K562 (cell line): Measurements from ENCODE around the gene MED14. TPM values are rescaled to one million over a fixed set of nuclear protein-coding genes. Genes with fewer than 3 reads are reported as not detected.

Experiments used
- ATAC-seq: fragments of 200-7000 bp; cut with Tn5 transposase; 3 replicates; pipeline ENCODE4 v1.9.1; 2020; ENCODE audit warnings: moderate library complexity
- BruUV-seq: library from RNA; stranded (reverse); fragments of 400-500 nt; replicated peaks from 2 replicates; lab custom pipeline; 2021; lab: Mats Ljungman, UMichigan
- CTCF ChIA-PET: fragments of 300-600 bp; formaldehyde crosslinking; extraction: SDS; loops from one replicate; lab custom pipeline; 2021; ENCODE audit warnings: low intra/inter-chr PET ratio; lab: Yijun Ruan, JAX
- POLR2A ChIA-PET: fragments of 300-600, 350-650 bp; sonication (Branson Sonifier 250); formaldehyde crosslinking; extraction: SDS; loops from one replicate; lab custom pipeline; 2021; ENCODE audit warnings: antibody characterized with exemption, inconsistent platforms; lab: Yijun Ruan, JAX
- DNase-seq, 4 experiments: peaks; one replicate each; pipeline versions ENCODE4 v3.0.0 to v3.0.0-alpha.2; 2011 to 2018; ENCODE audit warnings: low spot score in 3 of 4, mixed read lengths in 3 of 4; ENCODE audit errors: extremely low read depth in 1 of 4
- FAIRE-seq: peaks from 2 replicates; lab custom pipeline; 2011; peaks lifted over from hg19 to GRCh38; lab: Jason Lieb, UNC
- H2AFZ ChIP-seq: 2 replicates; pipeline ENCODE4 v1.6.0; 2011; ENCODE audit warnings: low read depth, low read length, control low read depth, inconsistent platforms
- H3K27ac ChIP-seq: fragments of 200-600 bp; 3 replicates; pipeline ENCODE4 v1.8.0; 2011; ENCODE audit warnings: low read depth, mild to moderate bottlenecking, control low read depth, inconsistent platforms, low read length, moderate library complexity, mixed read lengths; ENCODE audit errors: extremely low read depth
- H3K27me3 ChIP-seq, 2 experiments: fragments of 300-600 bp in 1 of 2; 2 replicates in 1 of 2; 3 replicates in 1 of 2; pipeline versions ENCODE4 v1.6.0 to v1.8.0; 2011; ENCODE audit warnings: inconsistent platforms in 2 of 2, low read length in 2 of 2, mild to moderate bottlenecking in 1 of 2, mixed read lengths in 1 of 2, moderate library complexity in 1 of 2; ENCODE audit not compliant: control insufficient read depth in 2 of 2, insufficient read depth in 2 of 2
- H3K36me3 ChIP-seq: fragments of 300-600 bp; 3 replicates; pipeline ENCODE4 v1.8.0; 2011; ENCODE audit warnings: mild to moderate bottlenecking, low read length, inconsistent platforms; ENCODE audit not compliant: control insufficient read depth, insufficient read depth
- H3K4me1 ChIP-seq, 2 experiments: fragments of 200-600 bp in 1 of 2; replicated peaks in 1 of 2; 2 replicates in 1 of 2; 3 replicates in 1 of 2; pipeline versions ENCODE4 v1.5.1 to v1.8.0; 2011; ENCODE audit warnings: inconsistent platforms in 2 of 2, low read length in 2 of 2, mild to moderate bottlenecking in 1 of 2, mixed read lengths in 1 of 2, moderate library complexity in 1 of 2; ENCODE audit not compliant: control insufficient read depth in 2 of 2, insufficient read depth in 2 of 2
- H3K4me2 ChIP-seq: 2 replicates; pipeline ENCODE4 v1.6.1; 2011; ENCODE audit warnings: low read length, control low read depth, inconsistent platforms, mixed read lengths; ENCODE audit not compliant: insufficient read depth
- H3K4me3 ChIP-seq: fragments of 200-600 bp; sonication (generic), shearing (Covaris generic); 2 replicates; pipeline ENCODE4 v1.5.1; 2016; ENCODE audit warnings: control low read depth, inconsistent platforms
- H3K79me2 ChIP-seq: fragments of 200-600 bp; 3 replicates; pipeline ENCODE4 v1.8.0; 2011; ENCODE audit warnings: low read length, inconsistent platforms; ENCODE audit not compliant: control insufficient read depth, insufficient read depth
- H3K9ac ChIP-seq, 2 experiments: 2 replicates each; pipeline versions ENCODE4 v1.6.0 to v1.6.1; 2011; ENCODE audit warnings: low read depth in 2 of 2, low read length in 2 of 2, control low read depth in 1 of 2, inconsistent platforms in 1 of 2, mild to moderate bottlenecking in 1 of 2, mixed read lengths in 1 of 2; ENCODE audit not compliant: insufficient read depth in 1 of 2
- H3K9me1 ChIP-seq: one replicate; pipeline ENCODE4 v1.6.0; 2011; ENCODE audit warnings: inconsistent platforms, mild to moderate bottlenecking, low read length, moderate library complexity; ENCODE audit not compliant: control insufficient read depth, insufficient read depth
- H3K9me3 ChIP-seq: replicated peaks from 2 replicates; pipeline ENCODE4 v1.5.1; 2011; ENCODE audit warnings: low read depth, low read length, inconsistent platforms; ENCODE audit not compliant: control insufficient read depth, insufficient read depth
- H4K20me1 ChIP-seq: replicated peaks from 2 replicates; pipeline ENCODE4 v1.6.1; 2011; ENCODE audit warnings: low read length, inconsistent platforms, mixed read lengths; ENCODE audit not compliant: control insufficient read depth, insufficient read depth
- ARID4B ChIP-seq: sonication (generic); formaldehyde crosslinking; IDR thresholded peaks from 2 replicates; pipeline ENCODE4 v1.8.0; 2022; ENCODE audit warnings: mild to moderate bottlenecking, missing genetic modification reagents
- E2F5 ChIP-seq: sonication (generic); formaldehyde crosslinking; IDR thresholded peaks from 2 replicates; pipeline ENCODE4 v1.8.0; 2022; ENCODE audit warnings: mild to moderate bottlenecking, missing genetic modification reagents
- MAFF ChIP-seq: IDR thresholded peaks from 2 replicates; pipeline ENCODE4 v1.6.1; 2012; ENCODE audit warnings: low read length, improper control_type of control experiment
- PHF8 ChIP-seq: fragments of 200-600 bp; sonication (generic); IDR thresholded peaks from 2 replicates; pipeline ENCODE4 v1.6.1; 2012; ENCODE audit warnings: mixed run types, mild to moderate bottlenecking, inconsistent platforms, low read length, moderate library complexity, borderline replicate concordance
- POLR3A ChIP-seq: IDR thresholded peaks from 2 replicates; pipeline ENCODE4 v1.6.1; 2011; ENCODE audit warnings: borderline replicate concordance, mild to moderate bottlenecking, moderate library complexity; ENCODE audit not compliant: insufficient read length, insufficient read depth; ENCODE audit errors: extremely low read depth
- SMARCA5 ChIP-seq: fragments of 450-650 bp; IDR thresholded peaks from 2 replicates; pipeline ENCODE4 v1.6.1; 2016
- SOX6 ChIP-seq: fragments of 450-650 bp; IDR thresholded peaks from 2 replicates; pipeline ENCODE4 v1.6.1; 2014; ENCODE audit warnings: mild to moderate bottlenecking
- TEAD4 ChIP-seq, 2 experiments: sonication (generic) in 1 of 2; formaldehyde crosslinking in 1 of 2; IDR thresholded peaks; 2 replicates each; pipeline versions ENCODE4 v1.6.1 to v1.8.0; 2012 to 2022; ENCODE audit warnings: borderline replicate concordance in 1 of 2, inconsistent platforms in 1 of 2, low read length in 1 of 2, mild to moderate bottlenecking in 1 of 2, missing genetic modification reagents in 1 of 2
- TFE3 ChIP-seq: fragments of 450-650 bp; formaldehyde crosslinking; IDR thresholded peaks from 2 replicates; pipeline ENCODE4 v1.4.0; 2020; ENCODE audit warnings: mild to moderate bottlenecking, mixed read lengths
- THRB ChIP-seq: fragments of 450-650 bp; formaldehyde crosslinking; conservative IDR thresholded peaks from 2 replicates; pipeline ENCODE4 v1.4.0; 2022; ENCODE audit warnings: mild to moderate bottlenecking, missing genetic modification characterization
- ZBTB33 ChIP-seq: sonication (generic); formaldehyde crosslinking; IDR thresholded peaks from 2 replicates; pipeline ENCODE4 v1.8.1; 2023; ENCODE audit warnings: mild to moderate bottlenecking, missing genetic modification reagents
- ZSCAN29 ChIP-seq: fragments of 450-650 bp; IDR thresholded peaks from 2 replicates; pipeline ENCODE4 v1.6.1; 2017
- in situ Hi-C: fragments of 300-500 bp; cut with MboI; formaldehyde crosslinking; loops from 4 replicates; pipeline ENCODE4 v1.15.0; 2018; ENCODE audit warnings: inconsistent platforms, mixed read lengths
- intact Hi-C: fragments of 100-400 bp; cut with micrococcal nuclease; formaldehyde crosslinking; loops from 2 replicates; pipeline ENCODE4 v1.14.2; 2022
- polyA plus RNA-seq, 8 experiments: library from polyadenylated mRNA; depleted of rRNA in 4 of 8; stranded (reverse) in 5 of 8; unstranded in 3 of 8; fragments of >200 nt; fragmentation: Nextera tagmentation in 2 of 8; fragmentation: Illumina TruSeq in 1 of 8; extraction: Ambion mirVana in 2 of 8; extraction: Trizol in 1 of 8; gene quantifications; 2 replicates each; pipeline versions ENCODE4 v1.2.1 to v1.2.3, GENCODE V29; 2011 to 2014; ENCODE audit warnings: inconsistent platforms in 1 of 8, missing spikeins in 1 of 8
- total RNA-seq, 7 experiments: library from RNA; depleted of rRNA in 6 of 7; stranded (reverse); fragments of >200 nt in 6 of 7; fragmentation: Illumina TruSeq in 2 of 7; extraction: Trizol in 2 of 7; gene quantifications; 2 replicates each; pipeline versions ENCODE4 v1.2.1 to v1.2.3, GENCODE V29; 2011 to 2021; ENCODE audit warnings: low replicate concordance in 1 of 7

The MED14 gene
- total and polyA plus RNA-seq, 9 of the 15 experiments (the other 6 are each of a cell fraction or from before 2014, with no cell fraction given), result 9.2 to 35.3 (median 18.7) TPM

GRCh38 chrX:40688929-40689328 lies 46.4 kb downstream of the MED14 start:
- in situ Hi-C loops, result no loop called here
- no peaks in the 10 kb centered on the region for H4K20me1 ChIP-seq
- H3K79me2 ChIP-seq, result no peaks in the 10 kb centered on the region
- ATAC-seq (no peak), FAIRE-seq (no peak), DNase-seq (no peak)
- H2AFZ ChIP-seq, result no peak overlapping the region
- H3K9me1 ChIP-seq, result no peaks in the 10 kb centered on the region
- no peak overlapping the region for H3K27ac ChIP-seq
- no peaks in the 10 kb centered on the region for H3K9me3 ChIP-seq
- ChIA-PET CTCF (no interaction called here), POLR2A (interaction anchor here (0.6 kb wide), 1 partner anchor 228 kb away, joined by 3 read pairs; no protein-coding TSS in a partner anchor)
- no peak overlapping the region for H3K9ac ChIP-seq
- no TSS peak for BruUV-seq
- H3K4me1 ChIP-seq, result no peaks in the 10 kb centered on the region
- intact Hi-C loops, result no loop called here
- H3K27me3 ChIP-seq, result no peaks in the 10 kb centered on the region
- H3K4me2 ChIP-seq, result no peak overlapping the region
- H3K36me3 ChIP-seq, result peaks cover 55% of the 10 kb centered on the region
- no peak overlapping the region for H3K4me3 ChIP-seq
- TF ChIP-seq PHF8 (no peak), THRB (CRISPR knock-in tag) (no peak), ZSCAN29 (no peak), SMARCA5 (no peak), MAFF (no peak), POLR3A (no peak), ARID4B (CRISPR knock-in tag) (no peak), SOX6 (no peak), TEAD4 (IDR thresholded peaks at IDR 0.05; ENCODE audit: low read length) (no peak), TEAD4 (CRISPR knock-in tag; IDR thresholded peaks at IDR 0.05; ENCODE audit: borderline replicate concordance) (no peak), TFE3 (CRISPR knock-in tag) (no peak), ZBTB33 (CRISPR knock-in tag) (no peak), E2F5 (CRISPR knock-in tag) (no peak)
